GM21526 (cell line): Measurements from ENCODE around the gene CCDC137.

Experiments used
- ATAC-seq: cut with Tn5 transposase; IDR thresholded peaks from one replicate; pipeline ENCODE4 v1.9.1; 2021; ENCODE audit warnings: moderate library complexity; ENCODE audit not compliant: unreplicated experiment, low FRiP score

The CCDC137 gene

DNA sequence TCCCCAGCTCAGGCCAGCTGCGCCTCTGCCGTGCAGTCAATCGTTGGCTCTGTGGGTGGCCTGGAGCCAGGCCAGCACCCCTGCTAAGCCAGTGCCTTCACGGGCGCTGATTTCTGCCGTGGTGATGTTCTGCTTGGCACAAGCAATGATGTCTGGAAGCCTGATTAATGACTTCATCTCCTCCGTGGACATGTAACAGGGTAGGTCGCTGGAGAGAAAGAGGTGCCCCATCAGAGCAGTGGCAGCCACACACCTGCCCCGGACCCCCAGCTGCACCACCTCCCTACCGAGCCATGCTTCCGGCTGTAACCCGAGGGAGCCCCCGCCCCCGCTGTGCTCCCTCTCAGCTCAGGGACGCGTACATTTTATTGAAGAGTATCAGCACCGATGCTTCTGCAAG, 15.1 kb downstream of the CCDC137 start:
- no peak for ATAC-seq

DNA sequence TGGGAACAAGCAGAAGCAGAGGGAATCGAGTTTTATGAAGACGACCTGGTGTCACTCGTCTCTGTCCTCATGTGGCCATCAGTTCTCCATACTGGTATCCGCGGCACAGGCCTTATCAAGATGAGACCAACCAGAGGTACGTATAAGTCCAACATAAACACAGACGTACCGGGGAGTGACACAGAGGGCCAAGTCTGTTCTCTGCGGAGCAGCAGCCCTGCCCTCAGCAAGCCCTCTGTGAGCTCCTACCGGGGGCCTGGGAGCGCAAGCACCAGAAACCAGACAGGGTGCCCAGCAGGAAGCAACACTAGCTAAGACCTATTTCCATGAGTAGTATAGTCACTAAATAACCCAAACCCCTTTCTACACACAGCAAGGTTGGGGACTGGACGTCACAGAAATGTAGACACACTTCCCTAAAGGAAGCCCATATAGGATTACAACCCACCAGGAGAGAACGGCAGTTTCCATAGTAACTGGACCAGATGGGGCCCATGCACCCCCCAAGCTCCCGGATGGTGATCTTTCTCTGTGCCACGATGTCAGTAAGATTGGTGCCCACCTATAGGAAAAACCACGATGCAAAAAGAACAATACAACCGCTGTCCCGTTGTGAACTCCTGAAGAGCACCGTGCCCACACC, 16.1 kb downstream of the CCDC137 start:
- ATAC-seq, result no peak

DNA sequence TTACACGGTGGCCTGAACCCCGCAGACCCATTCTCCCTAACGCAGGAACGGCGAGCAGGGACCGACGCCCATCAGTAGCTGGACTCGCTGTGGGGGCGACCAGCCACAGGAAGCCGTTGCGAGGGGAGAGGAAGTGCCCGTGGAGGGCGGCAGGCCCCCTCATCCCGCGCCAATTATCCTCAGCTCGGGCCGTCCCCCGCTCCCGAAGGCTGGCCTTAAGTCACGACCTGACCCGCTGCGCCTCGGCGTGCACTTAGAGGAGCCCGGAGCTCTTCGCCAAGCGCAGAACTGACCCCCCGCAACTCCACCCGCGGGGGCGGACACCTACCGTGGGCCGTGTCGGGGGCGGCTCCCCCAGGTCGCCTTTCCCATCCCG, 16.7 kb downstream of the CCDC137 start:
- peak; percentile 10 for ATAC-seq

DNA sequence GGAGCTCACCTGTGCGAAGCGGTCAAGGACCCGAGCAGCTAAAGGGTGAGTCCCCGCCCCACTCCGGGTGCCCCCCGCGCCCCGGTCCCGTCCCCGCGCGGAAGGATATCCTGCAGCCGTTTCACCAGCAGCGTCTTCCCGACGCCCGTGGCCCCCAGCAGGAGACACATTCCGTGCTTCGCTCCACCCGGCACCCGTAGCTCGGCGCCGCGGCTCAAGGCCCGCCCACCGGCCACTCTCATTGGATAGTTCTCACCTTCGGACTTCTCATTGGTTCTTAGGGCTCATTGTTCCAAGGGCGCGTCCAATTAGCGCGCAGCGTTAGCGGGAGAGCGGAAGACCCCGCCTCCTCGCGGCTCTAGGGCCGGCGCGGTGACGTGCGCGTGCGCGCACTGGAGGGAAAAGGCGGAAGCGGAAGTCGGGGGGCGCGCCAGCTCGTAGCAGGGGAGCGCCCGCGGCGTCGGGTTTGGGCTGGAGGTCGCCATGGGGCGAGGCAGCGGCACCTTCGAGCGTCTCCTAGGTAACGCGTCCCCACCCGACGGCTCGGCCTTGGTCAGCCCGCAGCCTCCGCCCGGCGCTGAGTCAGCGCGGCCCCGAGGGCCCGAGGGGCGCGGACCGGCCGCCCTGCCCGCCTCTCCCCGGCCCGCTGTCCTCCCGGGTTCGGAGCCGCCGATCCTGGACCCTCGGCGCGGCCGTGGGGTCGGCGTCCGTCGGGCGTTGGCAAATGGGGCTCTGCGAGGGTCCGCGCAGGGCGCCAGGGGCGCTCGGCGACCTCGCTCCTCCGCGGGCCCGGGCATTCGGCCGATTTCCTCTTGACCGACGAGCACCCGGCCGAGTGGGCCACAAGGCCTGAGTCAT, 17.3 kb downstream of the CCDC137 start, which contains the start of the genes ARL16 and HGS:
ARL16 (minus strand) TSS at position 214 of the 858 bp plus-strand sequence; CDS start at position 170, 44 bp downstream.
HGS (plus strand) TSS at position 428 of the 858 bp plus-strand sequence; CDS start at position 484, 56 bp downstream.
- peak; percentile 86 for ATAC-seq

DNA sequence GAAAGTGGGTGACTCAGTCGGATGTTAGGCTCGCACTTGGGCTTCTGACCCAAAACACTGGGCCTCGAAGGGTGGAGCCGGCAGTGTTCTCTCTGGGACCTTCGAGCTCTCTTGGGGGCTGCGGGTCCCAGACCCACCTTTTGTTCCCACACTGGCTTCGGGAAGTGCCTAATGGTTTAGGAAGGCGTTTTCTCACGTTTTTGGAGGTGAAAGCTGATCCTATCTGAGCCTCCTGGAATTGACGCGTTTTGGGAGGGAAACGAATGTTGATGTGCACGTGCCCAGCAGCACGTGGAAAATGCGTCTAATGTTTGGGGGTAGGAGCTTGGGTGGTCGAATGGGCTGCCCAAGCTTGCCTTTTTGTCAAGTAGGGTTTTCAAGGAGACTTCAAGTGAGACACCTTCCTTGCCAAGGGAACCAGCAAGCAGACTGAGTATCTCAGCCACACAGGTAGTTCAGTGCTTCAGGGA, 17.9 kb downstream of the CCDC137 start:
- no peak for ATAC-seq

DNA sequence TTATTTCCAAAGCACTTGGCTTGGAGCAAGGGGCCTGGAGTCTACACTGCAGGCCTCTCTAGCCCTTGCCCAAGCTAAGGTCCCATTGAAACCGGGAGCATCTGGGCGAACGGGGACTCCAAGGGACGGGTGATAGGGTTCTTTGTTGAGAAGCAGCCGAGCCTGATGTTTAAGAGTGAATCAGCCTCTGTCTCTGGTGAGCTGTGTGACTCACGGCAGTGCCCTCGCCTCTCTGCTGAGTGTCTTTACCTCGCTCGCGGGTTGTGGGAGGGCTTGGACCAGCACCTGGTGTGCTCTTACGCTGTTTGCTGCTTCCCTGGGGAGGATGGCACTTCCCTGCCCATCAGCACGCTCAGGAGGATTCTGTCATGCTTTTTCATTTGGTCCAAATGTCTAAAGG, 18.6 kb downstream of the CCDC137 start:
- ATAC-seq, result no peak

DNA sequence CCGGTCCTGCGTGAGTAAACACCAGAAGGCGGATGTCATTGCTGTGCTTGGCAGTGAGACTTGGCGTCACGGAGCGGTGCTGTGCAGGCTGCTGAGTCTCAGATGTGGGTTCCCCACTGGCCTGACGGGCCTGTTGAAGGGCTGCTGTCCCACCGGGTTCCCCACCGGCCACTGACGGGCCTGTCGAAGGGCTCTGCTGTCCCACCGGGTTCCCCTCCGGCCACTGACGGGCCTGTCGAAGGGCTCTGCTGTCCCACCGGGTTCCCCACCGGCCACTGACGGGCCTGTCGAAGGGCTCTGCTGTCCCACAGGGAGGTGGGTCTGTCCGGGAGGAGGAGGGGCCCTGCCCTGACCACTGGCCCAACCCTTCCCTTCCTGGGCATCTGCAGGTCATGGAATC, 20.1 kb downstream of the CCDC137 start:
- no peak for ATAC-seq

DNA sequence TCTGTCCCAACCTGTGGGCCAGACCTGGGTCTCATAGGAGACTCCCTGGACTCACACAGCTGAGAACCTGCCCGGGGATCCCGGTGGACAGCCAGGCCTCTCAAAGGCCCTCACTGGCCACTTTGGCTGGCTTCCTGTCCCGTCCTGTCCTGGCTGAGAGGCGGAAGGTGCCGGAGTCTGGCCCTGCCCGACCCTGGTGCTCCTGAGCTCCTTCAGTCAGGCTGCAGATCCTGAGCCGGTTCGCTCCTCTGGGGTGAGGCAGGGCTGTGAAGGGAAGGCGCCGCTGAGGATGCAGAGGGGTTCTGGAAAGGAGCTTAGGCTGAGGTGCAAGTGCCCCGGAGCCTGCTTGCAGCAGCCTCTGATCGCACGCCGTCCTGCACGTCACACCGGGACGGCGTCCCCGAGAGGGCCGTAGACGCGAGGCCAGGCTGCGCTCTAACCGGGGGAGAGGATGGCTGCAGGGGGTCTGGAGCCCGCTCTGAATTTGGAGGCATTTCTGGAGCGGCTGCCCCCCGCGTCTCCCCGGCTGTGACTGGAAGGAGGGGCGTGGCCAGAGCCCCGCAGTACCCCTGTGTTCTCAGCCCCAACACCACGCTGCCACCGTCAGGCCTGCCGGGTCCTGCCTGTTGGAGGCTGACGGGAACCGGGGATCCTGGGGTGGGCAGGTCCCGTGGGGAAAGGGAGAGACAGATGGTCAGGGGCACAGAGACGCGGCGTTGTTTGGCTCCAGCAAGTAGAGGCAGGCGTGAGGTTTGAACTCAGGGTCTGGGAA, 21.4 kb downstream of the CCDC137 start:
- no peak for ATAC-seq

DNA sequence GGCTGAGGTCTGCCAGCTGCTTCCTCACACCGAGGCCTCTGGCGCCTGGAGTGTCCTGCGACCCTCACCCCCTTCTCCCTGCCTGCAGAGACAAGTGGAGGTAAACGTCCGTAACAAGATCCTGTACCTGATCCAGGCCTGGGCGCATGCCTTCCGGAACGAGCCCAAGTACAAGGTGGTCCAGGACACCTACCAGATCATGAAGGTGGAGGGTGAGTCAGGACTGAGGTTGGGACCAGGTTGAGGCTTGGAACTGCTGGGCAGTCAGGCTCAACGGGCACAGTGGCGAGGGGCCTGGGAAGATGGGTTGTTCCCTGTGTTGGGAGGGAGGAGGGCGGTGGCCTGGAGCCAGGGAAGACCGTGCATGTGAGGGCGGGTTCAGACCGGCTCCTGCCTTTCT, 22.1 kb downstream of the CCDC137 start:
- ATAC-seq, result no peak

DNA sequence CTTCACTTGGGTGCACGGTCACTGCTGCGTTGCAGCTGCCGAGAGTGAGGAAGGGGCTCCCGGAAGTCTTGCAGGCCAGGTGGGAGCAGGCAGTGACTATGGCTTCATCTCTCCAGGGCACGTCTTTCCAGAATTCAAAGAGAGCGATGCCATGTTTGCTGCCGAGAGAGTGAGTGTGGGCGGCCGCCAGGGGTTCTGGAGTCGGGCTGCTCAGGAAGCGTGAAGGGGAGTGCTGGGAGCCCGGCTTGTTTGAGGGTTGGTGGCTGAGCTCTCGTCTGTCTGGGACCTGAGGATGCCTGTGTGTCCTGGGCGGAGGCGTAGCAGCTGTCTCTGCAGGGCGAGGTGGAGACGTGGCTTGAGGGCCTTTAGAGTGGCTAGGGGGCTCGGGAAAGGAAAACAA, 23.5 kb downstream of the CCDC137 start:
- no peak for ATAC-seq

DNA sequence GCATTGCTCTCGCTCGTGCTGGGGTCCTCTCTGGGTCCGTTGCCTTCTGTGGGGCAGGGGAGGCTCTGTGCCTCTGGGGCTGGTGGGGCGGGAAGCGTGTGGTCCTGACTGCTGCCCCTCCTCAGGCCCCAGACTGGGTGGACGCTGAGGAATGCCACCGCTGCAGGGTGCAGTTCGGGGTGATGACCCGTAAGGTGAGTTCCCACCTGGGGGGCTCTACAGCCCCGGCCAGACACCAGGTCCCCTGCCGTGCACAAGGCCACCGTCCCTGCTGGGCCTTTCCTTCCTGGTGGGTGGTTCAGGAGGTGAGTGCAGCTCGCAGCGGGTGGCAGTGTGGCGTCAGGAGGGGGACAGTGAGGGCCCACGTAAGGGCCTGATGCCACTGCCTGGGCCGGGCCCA, 24.0 kb downstream of the CCDC137 start:
- ATAC-seq, result no peak

DNA sequence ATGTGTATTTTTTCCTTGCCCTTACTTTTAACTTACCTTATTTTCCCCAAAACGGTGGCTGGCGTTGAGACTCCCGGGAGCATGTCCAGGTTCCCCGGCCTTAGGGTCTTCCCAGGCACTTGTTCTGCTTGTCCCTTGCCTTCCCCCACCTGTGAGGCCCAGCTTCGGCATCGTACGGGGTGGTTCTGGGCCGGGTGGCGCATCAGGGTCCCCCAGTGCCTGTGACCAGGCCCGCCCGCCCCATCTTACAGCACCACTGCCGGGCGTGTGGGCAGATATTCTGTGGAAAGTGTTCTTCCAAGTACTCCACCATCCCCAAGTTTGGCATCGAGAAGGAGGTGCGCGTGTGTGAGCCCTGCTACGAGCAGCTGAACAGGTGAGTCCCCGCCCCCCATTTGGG, 24.7 kb downstream of the CCDC137 start:
- ATAC-seq, result no peak

DNA sequence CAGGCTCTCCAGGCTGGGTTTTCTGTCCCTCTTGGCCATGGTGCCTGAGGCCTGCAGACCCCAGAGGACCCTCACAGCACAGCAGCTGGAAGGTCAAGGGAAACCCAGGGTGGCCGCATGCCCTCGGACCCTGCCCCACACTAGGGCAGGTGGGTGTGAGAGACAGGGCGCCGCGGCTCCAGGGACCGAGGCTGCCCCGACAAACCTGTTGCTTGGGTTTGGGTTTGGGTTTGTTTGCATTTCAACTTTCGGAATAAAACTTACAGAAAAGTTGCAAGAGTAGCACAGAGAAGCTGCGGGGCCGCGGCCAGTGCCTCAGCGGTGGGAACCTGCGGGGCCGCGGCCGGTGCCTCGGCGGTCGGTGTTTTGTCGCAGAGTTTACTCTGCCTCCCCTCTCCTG, 25.1 kb downstream of the CCDC137 start:
- ATAC-seq, result no peak

DNA sequence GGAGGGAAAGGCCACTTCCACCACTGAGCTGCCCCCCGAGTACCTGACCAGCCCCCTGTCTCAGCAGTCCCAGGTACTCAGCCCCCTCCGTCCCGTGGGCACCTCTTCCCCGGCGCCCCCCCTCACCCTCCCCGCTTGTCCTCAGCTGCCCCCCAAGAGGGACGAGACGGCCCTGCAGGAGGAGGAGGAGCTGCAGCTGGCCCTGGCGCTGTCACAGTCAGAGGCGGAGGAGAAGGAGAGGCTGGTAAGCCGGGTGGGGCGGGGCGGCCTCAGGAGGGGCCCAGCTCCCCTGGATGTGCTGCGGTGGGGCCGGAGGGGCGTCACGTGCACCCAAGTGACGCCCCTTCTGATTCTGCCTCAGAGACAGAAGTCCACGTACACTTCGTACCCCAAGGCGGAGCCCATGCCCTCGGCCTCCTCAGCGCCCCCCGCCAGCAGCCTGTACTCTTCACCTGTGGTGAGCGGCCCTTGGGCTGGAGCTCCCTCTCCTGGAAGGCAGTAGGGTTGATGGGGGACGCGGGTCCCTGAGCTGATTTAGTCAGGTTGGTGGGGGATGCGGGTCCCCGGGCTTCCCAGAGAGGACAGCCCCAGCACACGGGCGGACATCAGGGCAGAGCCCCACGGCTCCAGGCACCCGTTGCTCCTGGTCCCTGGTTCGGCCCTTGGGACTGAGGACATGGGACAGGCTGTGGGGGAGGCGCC, 27.1 kb downstream of the CCDC137 start:
- no peak for ATAC-seq

DNA sequence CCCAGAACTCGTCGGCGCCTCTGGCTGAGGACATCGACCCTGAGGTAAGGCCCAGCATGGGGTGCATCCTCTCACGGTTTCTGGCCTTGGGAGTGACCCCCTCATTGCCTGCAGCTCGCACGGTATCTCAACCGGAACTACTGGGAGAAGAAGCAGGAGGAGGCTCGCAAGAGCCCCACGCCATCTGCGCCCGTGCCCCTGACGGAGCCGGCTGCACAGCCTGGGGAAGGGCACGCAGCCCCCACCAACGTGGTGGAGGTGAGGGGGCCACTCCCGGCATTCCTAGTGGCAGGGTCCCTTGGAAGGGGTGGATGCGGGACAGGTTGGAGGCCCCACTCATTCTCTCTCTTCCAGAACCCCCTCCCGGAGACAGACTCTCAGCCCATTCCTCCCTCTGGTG, 28.3 kb downstream of the CCDC137 start:
- ATAC-seq, result no peak

DNA sequence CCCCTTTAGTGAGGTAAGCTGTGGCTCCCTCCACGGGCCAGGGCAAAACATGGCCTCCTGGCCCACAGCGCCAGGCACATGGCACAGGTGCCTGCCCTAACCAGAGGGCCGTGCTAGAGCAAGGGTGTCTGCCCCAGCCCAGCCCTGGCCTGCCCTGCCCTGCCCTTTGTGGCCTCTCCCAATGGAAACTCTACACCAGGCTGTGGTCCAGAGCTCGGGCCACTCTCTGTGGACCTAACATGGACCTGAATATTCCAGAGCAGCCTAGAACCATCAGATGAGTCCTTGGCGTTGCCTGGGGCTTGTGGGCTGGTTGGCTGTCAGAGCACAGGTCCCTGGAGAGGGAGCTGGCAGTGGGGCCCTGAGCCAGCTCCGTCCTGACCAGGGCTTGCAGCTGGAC, 28.7 kb downstream of the CCDC137 start:
- ATAC-seq, result no peak

DNA sequence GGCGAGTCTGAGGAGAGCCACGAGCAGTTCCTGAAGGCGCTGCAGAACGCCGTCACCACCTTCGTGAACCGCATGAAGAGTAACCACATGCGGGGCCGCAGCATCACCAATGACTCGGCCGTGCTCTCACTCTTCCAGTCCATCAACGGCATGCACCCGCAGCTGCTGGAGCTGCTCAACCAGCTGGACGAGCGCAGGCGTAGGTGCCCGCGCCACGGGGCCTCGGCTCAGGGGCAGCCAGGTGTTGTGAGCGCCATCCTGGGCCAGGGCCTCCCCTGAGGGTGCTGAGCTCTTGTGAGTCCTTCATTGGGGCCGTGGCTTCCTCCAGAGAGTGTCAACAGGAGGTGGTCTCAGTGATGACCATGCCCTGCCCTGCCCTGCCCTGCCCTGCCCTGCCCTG, 29.3 kb downstream of the CCDC137 start:
- no peak for ATAC-seq

DNA sequence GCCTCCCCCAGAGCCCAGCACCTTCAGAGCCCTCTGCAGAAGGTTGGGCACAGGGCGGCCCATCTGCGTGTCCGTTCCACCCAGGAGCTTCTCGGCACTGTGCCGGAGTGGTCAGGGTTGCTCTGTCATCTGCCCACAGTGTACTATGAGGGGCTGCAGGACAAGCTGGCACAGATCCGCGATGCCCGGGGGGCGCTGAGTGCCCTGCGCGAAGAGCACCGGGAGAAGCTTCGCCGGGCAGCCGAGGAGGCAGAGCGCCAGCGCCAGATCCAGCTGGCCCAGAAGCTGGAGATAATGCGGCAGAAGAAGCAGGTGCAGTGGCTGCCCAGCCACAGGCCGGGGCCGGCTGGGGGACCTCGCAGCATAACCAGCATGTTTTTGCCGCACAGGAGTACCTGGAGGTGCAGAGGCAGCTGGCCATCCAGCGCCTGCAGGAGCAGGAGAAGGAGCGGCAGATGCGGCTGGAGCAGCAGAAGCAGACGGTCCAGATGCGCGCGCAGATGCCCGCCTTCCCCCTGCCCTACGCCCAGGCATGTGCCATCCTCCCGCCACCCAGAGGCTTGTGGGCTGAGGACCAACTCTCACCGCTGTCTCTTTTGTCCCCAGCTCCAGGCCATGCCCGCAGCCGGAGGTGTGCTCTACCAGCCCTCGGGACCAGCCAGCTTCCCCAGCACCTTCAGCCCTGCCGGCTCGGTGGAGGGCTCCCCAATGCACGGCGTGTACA, 29.8 kb downstream of the CCDC137 start:
- ATAC-seq, result no peak

DNA sequence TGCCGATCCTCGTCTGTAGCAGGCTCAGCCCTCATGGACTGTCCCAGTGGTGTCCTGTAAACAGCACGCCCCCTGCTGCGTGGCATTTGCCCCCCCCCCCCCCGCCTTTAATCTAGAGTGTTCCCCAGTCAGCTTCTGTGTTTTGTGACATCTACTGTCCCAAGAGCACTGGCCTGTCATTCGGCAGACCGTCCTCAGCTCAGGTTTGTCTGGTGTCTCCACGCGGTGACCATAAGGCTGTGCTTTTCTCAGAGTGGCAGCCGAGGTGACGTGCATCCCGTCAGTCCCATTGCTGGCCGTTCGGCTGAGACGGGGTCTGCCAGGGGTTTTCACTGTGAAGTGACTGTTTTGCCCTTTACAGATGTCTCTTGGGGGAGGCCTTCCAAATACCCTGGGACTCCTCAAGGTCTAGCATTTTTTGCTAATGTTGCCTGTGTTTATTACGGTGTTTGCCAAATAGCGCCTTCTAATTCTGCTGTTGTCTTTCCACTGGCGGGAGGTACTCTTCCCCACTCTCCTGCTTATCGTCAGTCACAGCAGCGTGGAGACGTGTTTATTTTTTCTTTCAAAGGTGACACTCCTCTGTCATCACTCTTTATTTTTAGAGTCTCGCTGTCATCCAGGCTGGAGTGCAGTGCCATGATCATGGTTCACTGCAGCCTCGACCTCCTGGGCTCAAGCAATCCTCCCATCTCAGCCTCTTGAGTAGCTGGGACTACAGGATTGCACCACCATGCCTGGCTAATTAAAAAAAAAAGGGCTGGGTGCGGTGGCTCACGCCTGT, 30.9 kb downstream of the CCDC137 start:
- ATAC-seq, result no peak
